H1 (cell line): ENCODE data around the gene EEIG2.

Experiments
- GABPA ChIP-seq: IDR thresholded peaks from 2 replicates; pipeline ENCODE4 v1.6.1; 2011; ENCODE audit warnings: mild to moderate bottlenecking, low read length, moderate library complexity, borderline replicate concordance; ENCODE audit not compliant: insufficient read depth
- KDM1A ChIP-seq: fragments of 200-600, 300-600 bp; sonication (generic); IDR thresholded peaks from 2 replicates; pipeline ENCODE4 v1.7.1; 2016; ENCODE audit warnings: mild to moderate bottlenecking, low read length, borderline replicate concordance
- POLR2A ChIP-seq, 2 experiments: IDR thresholded peaks; 1 replicate in 1 of 2; 2 replicates in 1 of 2; pipeline ENCODE4 v1.6.1; 2011; ENCODE audit warnings: low read depth in 2 of 2, low read length in 2 of 2, mild to moderate bottlenecking in 2 of 2; ENCODE audit errors: control extremely low read depth in 1 of 2
- RAD21 ChIP-seq, 2 experiments: IDR thresholded peaks in 1 of 2; conservative IDR thresholded peaks in 1 of 2; 2 replicates each; pipeline ENCODE4 v1.6.1; 2011; ENCODE audit warnings: low read depth in 2 of 2, low read length in 2 of 2, improper control_type of control experiment in 1 of 2, inconsistent platforms in 1 of 2, mild to moderate bottlenecking in 1 of 2, moderate library complexity in 1 of 2
- SIRT6 ChIP-seq: IDR thresholded peaks from one replicate; pipeline ENCODE4 v1.7.1; 2012; ENCODE audit warnings: low read length, inconsistent platforms
- TAF7 ChIP-seq: optimal IDR thresholded peaks from 2 replicates; pipeline ENCODE3; 2011; ENCODE audit warnings: low read depth, mild to moderate bottlenecking, inconsistent platforms, low read length, moderate library complexity, borderline replicate concordance
- TBP ChIP-seq: IDR thresholded peaks from 2 replicates; pipeline ENCODE4 v1.6.1; 2011; ENCODE audit warnings: low read depth, low read length, improper control_type of control experiment
- TCF12 ChIP-seq: IDR thresholded peaks from 2 replicates; pipeline ENCODE4 v1.6.1; 2011; ENCODE audit warnings: low read depth, mild to moderate bottlenecking, low read length
- TEAD4 ChIP-seq: IDR thresholded peaks from 2 replicates; pipeline ENCODE4 v1.6.1; 2012; ENCODE audit warnings: low read depth, low read length, inconsistent platforms, mixed read lengths
- YY1 ChIP-seq: IDR thresholded peaks from 2 replicates; pipeline ENCODE4 v1.6.1; 2011; ENCODE audit warnings: low read depth, mild to moderate bottlenecking, low read length
- TF ChIP-seq, protein P1 (sequence below), 3 experiments: IDR thresholded peaks; 1 replicate in 2 of 3; 2 replicates in 1 of 3; pipeline versions ENCODE4 v1.5.1 to v1.6.1; 2011; ENCODE audit warnings: low read length in 3 of 3, mild to moderate bottlenecking in 3 of 3, inconsistent platforms in 2 of 3, low read depth in 1 of 3, moderate library complexity in 1 of 3; ENCODE audit not compliant: insufficient read depth in 1 of 3; ENCODE audit errors: control extremely low read depth in 1 of 3

DNA sequence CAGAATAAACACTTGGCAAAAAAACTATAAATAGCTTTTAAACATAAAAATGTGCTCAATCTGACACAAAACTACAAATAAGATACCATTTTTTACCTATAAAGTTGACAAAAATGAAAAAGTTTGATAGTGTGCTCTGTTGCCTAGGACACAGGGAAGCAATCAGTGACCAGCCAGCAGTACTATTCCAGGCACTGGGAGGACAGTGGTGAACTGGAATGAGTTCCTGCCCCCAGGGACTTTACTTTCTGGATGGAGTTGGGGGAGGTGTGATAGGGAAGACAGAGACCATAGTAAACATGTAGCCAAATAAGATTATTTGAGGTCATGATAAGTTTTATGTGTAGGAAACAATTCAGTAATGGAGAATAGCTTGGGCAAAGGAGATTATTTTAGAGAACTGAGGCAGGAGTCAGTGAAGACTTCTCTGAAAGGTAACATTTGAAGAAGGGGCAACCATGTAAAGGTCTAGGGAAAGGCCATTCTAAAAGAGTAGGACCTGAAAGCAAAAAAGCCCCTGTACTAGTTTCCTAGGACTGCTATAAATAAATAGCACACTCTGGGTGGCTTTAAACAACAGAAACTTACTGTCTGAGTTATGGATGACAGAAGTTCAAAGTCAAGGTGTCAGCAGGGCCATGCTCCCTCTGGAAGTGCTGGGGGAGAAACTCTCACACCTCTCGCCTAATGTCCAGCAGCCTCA is 42.0 kb downstream of the EEIG2 start:
- TF ChIP-seq GABPA = no peak
- TF ChIP-seq TAF7 = no peak
- TF ChIP-seq TBP = no peak
- TF ChIP-seq, protein P1, sequence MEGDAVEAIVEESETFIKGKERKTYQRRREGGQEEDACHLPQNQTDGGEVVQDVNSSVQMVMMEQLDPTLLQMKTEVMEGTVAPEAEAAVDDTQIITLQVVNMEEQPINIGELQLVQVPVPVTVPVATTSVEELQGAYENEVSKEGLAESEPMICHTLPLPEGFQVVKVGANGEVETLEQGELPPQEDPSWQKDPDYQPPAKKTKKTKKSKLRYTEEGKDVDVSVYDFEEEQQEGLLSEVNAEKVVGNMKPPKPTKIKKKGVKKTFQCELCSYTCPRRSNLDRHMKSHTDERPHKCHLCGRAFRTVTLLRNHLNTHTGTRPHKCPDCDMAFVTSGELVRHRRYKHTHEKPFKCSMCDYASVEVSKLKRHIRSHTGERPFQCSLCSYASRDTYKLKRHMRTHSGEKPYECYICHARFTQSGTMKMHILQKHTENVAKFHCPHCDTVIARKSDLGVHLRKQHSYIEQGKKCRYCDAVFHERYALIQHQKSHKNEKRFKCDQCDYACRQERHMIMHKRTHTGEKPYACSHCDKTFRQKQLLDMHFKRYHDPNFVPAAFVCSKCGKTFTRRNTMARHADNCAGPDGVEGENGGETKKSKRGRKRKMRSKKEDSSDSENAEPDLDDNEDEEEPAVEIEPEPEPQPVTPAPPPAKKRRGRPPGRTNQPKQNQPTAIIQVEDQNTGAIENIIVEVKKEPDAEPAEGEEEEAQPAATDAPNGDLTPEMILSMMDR (IDR thresholded peaks at IDR 0.05; ENCODE audit: control extremely low read depth in 1 of 3, insufficient read depth in 1 of 3, low read depth in 1 of 3, low read length in 3 of 3) = no peak
- no peak for TF ChIP-seq POLR2A (IDR thresholded peaks at IDR 0.05; ENCODE audit: control extremely low read depth in 1 of 2, low read depth in 2 of 2, low read length in 2 of 2)
- TF ChIP-seq KDM1A = no peak
- TF ChIP-seq RAD21 (IDR thresholded peaks at IDR 0.05 in 1 of 2, conservative IDR thresholded peaks at IDR 0.05 in 1 of 2; ENCODE audit: low read depth in 2 of 2, low read length in 2 of 2) = no peak
- TF ChIP-seq TEAD4 = no peak
- no peak for TF ChIP-seq YY1
- no peak for TF ChIP-seq SIRT6
- no peak for TF ChIP-seq TCF12
